Prostate gland (tissue), 2 donors: Measurements from ENCODE around the gene KIF9.

Experiments
- POLR2AphosphoS5 ChIP-seq: sonication (generic); formaldehyde crosslinking; IDR thresholded peaks from one replicate; pipeline ENCODE4 v1.6.1; 2017; ENCODE audit warnings: antibody characterized with exemption
- TF ChIP-seq, protein P1 (sequence below), 4 experiments: fragments of 200-600 bp in 2 of 4; fragments of 450-650 bp in 2 of 4; sonication (generic) in 2 of 4; IDR thresholded peaks; 1 replicate in 3 of 4; 2 replicates in 1 of 4; pipeline ENCODE4 v1.5.1; 2016 to 2019; ENCODE audit warnings: antibody characterized with exemption in 4 of 4, mild to moderate bottlenecking in 2 of 4, moderate library complexity in 2 of 4

- TF ChIP-seq, protein P1, sequence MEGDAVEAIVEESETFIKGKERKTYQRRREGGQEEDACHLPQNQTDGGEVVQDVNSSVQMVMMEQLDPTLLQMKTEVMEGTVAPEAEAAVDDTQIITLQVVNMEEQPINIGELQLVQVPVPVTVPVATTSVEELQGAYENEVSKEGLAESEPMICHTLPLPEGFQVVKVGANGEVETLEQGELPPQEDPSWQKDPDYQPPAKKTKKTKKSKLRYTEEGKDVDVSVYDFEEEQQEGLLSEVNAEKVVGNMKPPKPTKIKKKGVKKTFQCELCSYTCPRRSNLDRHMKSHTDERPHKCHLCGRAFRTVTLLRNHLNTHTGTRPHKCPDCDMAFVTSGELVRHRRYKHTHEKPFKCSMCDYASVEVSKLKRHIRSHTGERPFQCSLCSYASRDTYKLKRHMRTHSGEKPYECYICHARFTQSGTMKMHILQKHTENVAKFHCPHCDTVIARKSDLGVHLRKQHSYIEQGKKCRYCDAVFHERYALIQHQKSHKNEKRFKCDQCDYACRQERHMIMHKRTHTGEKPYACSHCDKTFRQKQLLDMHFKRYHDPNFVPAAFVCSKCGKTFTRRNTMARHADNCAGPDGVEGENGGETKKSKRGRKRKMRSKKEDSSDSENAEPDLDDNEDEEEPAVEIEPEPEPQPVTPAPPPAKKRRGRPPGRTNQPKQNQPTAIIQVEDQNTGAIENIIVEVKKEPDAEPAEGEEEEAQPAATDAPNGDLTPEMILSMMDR (IDR thresholded peaks at IDR 0.05): no peak
- no peak for TF ChIP-seq POLR2AphosphoS5
These were observed 23.5 kb downstream of the KIF9 start for GRCh38 chr3:47259114-47259513.
